ENCODE results near the gene INPP5D. TPM values are rescaled to one million over a fixed set of nuclear protein-coding genes. Genes with fewer than 3 reads are reported as not detected.

The INPP5D gene
- total and polyA plus RNA-seq, 2 of the 8 experiments (the other 6 are each of a cell fraction or from before 2014, with no cell fraction given), result 4.5 to 7.1 TPM

DNA sequence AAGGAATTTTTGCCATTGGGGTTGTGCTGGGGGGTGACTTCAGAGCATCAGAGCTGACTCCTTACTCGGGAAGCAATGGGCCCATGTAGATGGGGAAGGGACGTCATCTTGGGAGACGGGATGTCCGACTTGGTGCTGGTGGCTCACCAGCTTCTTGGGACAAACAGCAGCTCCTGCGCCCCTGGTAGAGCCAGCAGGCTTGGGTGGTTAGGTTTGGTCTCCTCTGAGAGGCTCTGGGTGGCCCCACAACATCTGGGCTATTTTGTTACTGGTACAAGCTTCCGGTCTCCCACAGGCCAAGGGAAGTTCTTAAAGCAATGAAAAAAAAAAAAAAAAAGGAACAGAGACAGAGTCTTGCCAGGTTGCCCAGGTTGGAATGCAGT, 48.9 kb upstream of the INPP5D start:
- no peak for FAIRE-seq
- no peak overlapping the region for H3K4me3 ChIP-seq (ENCODE audit: extremely low read depth in 1 of 4, insufficient read depth in 2 of 4, low read depth in 3 of 4, low read length in 4 of 4)
- no peaks in the 10 kb centered on the region for H3K36me3 ChIP-seq (ENCODE audit: control insufficient read depth in 2 of 4, insufficient read depth in 4 of 4, low read length in 3 of 4)
- H3K9ac ChIP-seq (replicated peaks in 1 of 4; ENCODE audit: extremely low read depth in 1 of 4, low read depth in 3 of 4, low read length in 3 of 4), result no peak overlapping the region
- no peak for DNase-seq (ENCODE audit: low read depth in 1 of 2, low spot score in 2 of 2)
- H4K91ac ChIP-seq (replicated peaks; ENCODE audit: insufficient read length, low read length), result no peak overlapping the region
- no peak overlapping the region for H2BK20ac ChIP-seq (ENCODE audit: low read length)
- peaks cover 10% of the 10 kb centered on the region; the same call in 1 of the 2 replicates for H3K23me2 ChIP-seq (ENCODE audit: low read depth, low read length)
- H3K79me1 ChIP-seq (ENCODE audit: low read depth, low read length), result no peaks in the 10 kb centered on the region
- H2BK15ac ChIP-seq (ENCODE audit: low read length), result no peak overlapping the region
- POLR2A ChIA-PET (ENCODE audit: partially characterized antibody), result interaction anchor here (1.1 kb wide), 1 partner anchor 38 kb away, joined by 3 read pairs; no protein-coding TSS in a partner anchor
- no peak overlapping the region for H3K27ac ChIP-seq (ENCODE audit: low read depth, low read length)
- H3K23ac ChIP-seq (ENCODE audit: insufficient read length), result no peak overlapping the region
- H3K27me3 ChIP-seq (replicated peaks in 1 of 4; ENCODE audit: control insufficient read depth in 3 of 4, extremely low read depth in 1 of 4, insufficient read depth in 3 of 4, low read length in 3 of 4), result no peaks in the 10 kb centered on the region
- WGBS, 2 experiments (ENCODE audit: extremely low coverage in 1 of 2, insufficient coverage in 1 of 2, insufficient read length in 1 of 2, insufficient replicate concordance in 2 of 2, low coverage in 1 of 2, low lambda C conversion rate in 2 of 2, missing lambda C conversion rate in 1 of 2), result 91% methylated on average over 6 of the region's 6 CpGs; no CpG with 5 or more reads in 1 of the 2 experiments
- no peaks in the 10 kb centered on the region for H3K9me3 ChIP-seq (ENCODE audit: insufficient read depth in 2 of 2, low read depth in 1 of 2, low read length in 1 of 2)
- peak overlapping the region; percentile 2 for H3K56ac ChIP-seq (replicated peaks; ENCODE audit: insufficient read length, low read depth, low read length)
- CTCF ChIA-PET (ENCODE audit: partially characterized antibody), result interaction anchor here (0.8 to 2.9 kb wide), 3 partner anchors 13 to 240 kb away, joined by 3 to 10 read pairs (median 3); partner anchors contain the start of gene ATG16L1
- H2BK120ac ChIP-seq (replicated peaks; ENCODE audit: low read depth, low read length), result no peak overlapping the region
- H2BK12ac ChIP-seq (ENCODE audit: low read depth, low read length), result no peak overlapping the region
- no peak overlapping the region for H4K5ac ChIP-seq (ENCODE audit: insufficient read length, low read depth, low read length)
- H2AFZ ChIP-seq (ENCODE audit: low read length), result no peak overlapping the region
- no peak overlapping the region for H2AK5ac ChIP-seq (ENCODE audit: low read depth, low read length)
- H3K79me2 ChIP-seq (ENCODE audit: control insufficient read depth in 1 of 2, insufficient read depth in 2 of 2, low read length in 2 of 2), result no peaks in the 10 kb centered on the region
- no peak overlapping the region for H3K18ac ChIP-seq (ENCODE audit: extremely low read depth, low read length)
- TF ChIP-seq SAP30 (IDR thresholded peaks at IDR 0.05; ENCODE audit: insufficient read depth, insufficient replicate concordance, low read length) (no peak), BACH1 (IDR thresholded peaks at IDR 0.05; ENCODE audit: low read length) (no peak), CHD2 (IDR thresholded peaks at IDR 0.05; ENCODE audit: low read length) (no peak), SUZ12 (IDR thresholded peaks at IDR 0.05; ENCODE audit: low read length) (no peak), CREB1 (IDR thresholded peaks at IDR 0.05) (no peak), RFX5 (IDR thresholded peaks at IDR 0.05; ENCODE audit: borderline replicate concordance, low read depth, low read length) (no peak), RNF2 (IDR thresholded peaks at IDR 0.05; ENCODE audit: borderline replicate concordance, low read depth, low read length, missing control alignments, poor library complexity, severe bottlenecking) (no peak), HDAC6 (IDR thresholded peaks at IDR 0.05; ENCODE audit: low read depth, low read length) (no peak), CBX8 (IDR thresholded peaks at IDR 0.05; ENCODE audit: borderline replicate concordance, low read depth, low read length) (no peak), EGR1 (IDR thresholded peaks at IDR 0.05; ENCODE audit: borderline replicate concordance, low read depth, low read length) (no peak), BRCA1 (IDR thresholded peaks at IDR 0.05; ENCODE audit: low read depth, low read length) (no peak), TCF12 (IDR thresholded peaks at IDR 0.05; ENCODE audit: low read depth, low read length) (no peak)
- TF ChIP-seq, protein P1, sequence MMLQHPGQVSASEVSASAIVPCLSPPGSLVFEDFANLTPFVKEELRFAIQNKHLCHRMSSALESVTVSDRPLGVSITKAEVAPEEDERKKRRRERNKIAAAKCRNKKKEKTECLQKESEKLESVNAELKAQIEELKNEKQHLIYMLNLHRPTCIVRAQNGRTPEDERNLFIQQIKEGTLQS (IDR thresholded peaks at IDR 0.05; ENCODE audit: insufficient read depth, low read depth, low read length), result no peak
- H3K14ac ChIP-seq (ENCODE audit: insufficient read length), result no peak overlapping the region
- H3K4me2 ChIP-seq (ENCODE audit: insufficient read depth in 1 of 2, low read depth in 2 of 2, low read length in 2 of 2), result no peak overlapping the region
- no peaks in the 10 kb centered on the region for H3K4me1 ChIP-seq (replicated peaks in 1 of 4; ENCODE audit: control insufficient read depth in 3 of 4, insufficient read depth in 4 of 4, low read length in 3 of 4)
- H3K4ac ChIP-seq (replicated peaks; ENCODE audit: insufficient read length, low read depth, low read length), result no peak overlapping the region
- no peak overlapping the region for H2BK5ac ChIP-seq (ENCODE audit: low read depth, low read length)
- no peaks in the 10 kb centered on the region for H4K20me1 ChIP-seq (replicated peaks in 1 of 2; ENCODE audit: control insufficient read depth in 1 of 2, insufficient read depth in 2 of 2, low read length in 2 of 2)
- no peak overlapping the region for H4K8ac ChIP-seq (ENCODE audit: extremely low read depth, insufficient read depth, low read length)

Data from H1 (cell line).